Measurements from ENCODE around the gene AAMP.

AAMP gene

GRCh38 chr2:218223046-218223445, 46.9 kb downstream of the AAMP start:
- DNase-seq (ENCODE audit: low read depth in 2 of 2), result no peak

GRCh38 chr2:218221000-218221399, 48.9 kb downstream of the AAMP start:
- no peak for DNase-seq (ENCODE audit: low read depth in 2 of 2)

GRCh38 chr2:218219934-218220333, 50.0 kb downstream of the AAMP start:
- DNase-seq (ENCODE audit: low read depth in 2 of 2), result no peak

GRCh38 chr2:218218268-218219185, 51.4 kb downstream of the AAMP start:
- DNase-seq (ENCODE audit: low read depth in 2 of 2), result no peak

- DNase-seq (ENCODE audit: low read depth in 2 of 2), result peak; percentile 55 to 63
Measured at GRCh38 chr2:218217360-218218267, 52.3 kb downstream of the AAMP start.

GRCh38 chr2:218216674-218217359, 53.1 kb downstream of the AAMP start, which contains the start of gene ARPC2:
Gene ARPC2, plus strand, starts transcription at chr2:218217189. Its CDS starts 282 bp downstream, at chr2:218217471.
- peak; percentile 90 for DNase-seq (ENCODE audit: low read depth in 2 of 2)

- DNase-seq (ENCODE audit: low read depth in 2 of 2), result no peak
Measured at GRCh38 chr2:218216336-218216673, 53.6 kb downstream of the AAMP start.
